ENCODE results near the gene UBA6.
"Not testable (repeated sequence)": the region's sequence is repeated elsewhere in the genome, so short reads cannot be mapped to it uniquely, and the experiment has no call there.

- TF ChIP-seq CTCF (conservative IDR thresholded peaks at IDR 0.05 in 1 of 2, IDR thresholded peaks at IDR 0.05 in 1 of 2; ENCODE audit: low read depth in 1 of 2, low read length in 2 of 2); EZH2 (IDR thresholded peaks at IDR 0.05; ENCODE audit: low read length, missing control alignments): not testable (repeated sequence)
Measured at GRCh38 chr4:67706682-67707081, 5.7 kb upstream of the UBA6 start.
